SH-SY5Y (cell line): ENCODE data around the gene TXNIP.

Experiments
- GATA2 ChIP-seq: IDR thresholded peaks from 2 replicates; pipeline ENCODE4 v1.6.1; 2011; ENCODE audit warnings: mild to moderate bottlenecking, low read depth, low read length
- GATA3 ChIP-seq: IDR thresholded peaks from 2 replicates; pipeline ENCODE4 v1.6.1; 2011; ENCODE audit warnings: low read depth, mild to moderate bottlenecking, low read length, moderate library complexity

DNA sequence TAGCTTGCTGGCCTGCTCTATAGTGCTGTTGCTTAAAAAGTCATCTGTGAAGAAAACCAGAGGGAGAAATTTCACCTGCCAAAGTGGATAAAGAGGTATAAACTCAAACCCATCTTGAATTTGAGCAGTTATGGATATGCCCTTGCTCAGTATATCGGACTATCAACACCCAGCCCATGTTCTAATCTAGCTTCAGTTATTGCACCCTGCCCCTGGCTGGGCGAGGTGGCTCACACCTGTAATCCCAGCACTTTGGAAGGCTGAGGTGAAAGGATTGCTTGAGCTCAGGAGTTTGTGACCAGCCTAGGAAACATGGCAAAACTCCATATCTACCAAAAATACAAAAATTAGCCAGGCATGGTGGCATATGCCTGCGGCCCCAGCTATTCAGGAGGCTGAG is 51.8 kb downstream of the TXNIP start:
- no peak for TF ChIP-seq GATA3
- no peak for TF ChIP-seq GATA2
